GDM1 (cell line): ENCODE measurements around the gene EVA1A.

Experiments used
- DNase-seq: peaks from one replicate; lab custom pipeline; 2025; lab: John Stamatoyannopoulos, UW

The EVA1A gene

DNA sequence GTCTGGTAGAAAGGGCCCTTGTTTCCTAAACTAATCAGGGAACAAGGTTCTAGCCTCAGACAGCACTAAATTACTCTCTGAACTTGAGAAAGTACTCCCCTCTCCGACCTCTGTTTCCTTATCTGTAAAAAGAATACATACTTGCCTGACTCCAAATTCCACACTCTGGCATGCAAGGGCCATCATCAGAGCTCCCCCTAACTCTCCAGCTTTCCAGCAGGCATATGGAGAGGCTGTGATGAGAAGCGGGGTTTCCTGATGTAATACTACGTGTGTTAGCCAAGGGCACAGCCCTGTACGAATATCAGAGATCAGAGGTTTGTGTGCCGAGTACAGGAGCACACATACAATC, 1.8 kb upstream of the EVA1A start:
- DNase-seq, result no peak

GRCh38 chr2:75561566-75562512, 1.1 kb upstream of the EVA1A start:
- no peak for DNase-seq

DNA sequence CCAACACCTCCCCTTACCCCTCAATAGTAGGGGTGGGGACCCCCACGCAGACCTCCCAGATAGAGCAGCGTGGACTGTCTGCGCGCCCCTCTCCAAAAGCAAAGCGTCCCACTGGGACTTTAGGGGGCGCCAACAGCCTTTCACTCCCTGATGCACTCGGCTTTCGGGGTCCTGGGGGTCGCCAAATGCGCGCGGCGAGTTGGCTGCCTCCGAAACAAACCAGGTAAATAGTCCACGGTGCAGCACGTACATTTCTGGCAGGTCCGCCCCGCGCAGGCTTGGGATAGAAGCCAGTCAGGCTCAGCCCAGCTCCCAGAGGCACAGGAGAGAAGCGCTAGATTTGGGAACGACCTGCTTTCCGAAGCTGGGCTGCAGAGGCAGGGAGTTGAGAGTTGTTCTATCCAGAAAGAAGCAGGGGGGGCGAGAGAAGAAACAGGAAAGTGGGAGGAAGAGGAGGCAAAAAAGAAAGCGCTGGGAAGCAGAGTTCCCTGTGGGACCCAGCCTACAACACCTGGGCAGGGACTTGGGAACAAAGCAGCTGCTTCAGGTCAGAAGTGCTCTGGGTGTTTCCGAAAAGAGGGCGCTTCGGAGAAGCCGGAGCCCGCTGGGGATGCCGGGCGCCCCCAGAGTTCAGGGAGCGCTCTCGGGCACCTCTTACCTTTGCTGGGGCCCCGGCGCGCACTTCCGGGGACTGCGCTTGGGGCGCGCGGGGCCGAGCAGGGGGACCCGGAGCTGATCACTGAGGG, 544 bp downstream of the EVA1A start:
- DNase-seq, result no peak

DNA sequence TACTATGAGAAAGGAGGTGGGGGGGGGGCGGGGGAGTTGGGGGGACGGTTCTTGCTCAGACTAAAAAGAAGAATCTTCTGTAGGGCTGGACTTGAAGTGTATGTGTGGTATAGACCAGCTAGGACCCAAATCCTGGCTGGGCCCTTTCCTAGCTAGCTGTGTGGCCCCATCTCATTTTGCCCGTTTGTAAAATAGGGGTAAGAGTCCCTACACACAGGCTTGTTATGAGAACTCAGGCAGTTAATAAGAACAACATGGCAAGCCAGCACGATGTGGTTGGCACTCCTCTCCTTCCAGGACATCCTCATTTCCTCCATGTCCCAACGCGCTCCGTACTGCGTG, 1.1 kb downstream of the EVA1A start:
- no peak for DNase-seq

DNA sequence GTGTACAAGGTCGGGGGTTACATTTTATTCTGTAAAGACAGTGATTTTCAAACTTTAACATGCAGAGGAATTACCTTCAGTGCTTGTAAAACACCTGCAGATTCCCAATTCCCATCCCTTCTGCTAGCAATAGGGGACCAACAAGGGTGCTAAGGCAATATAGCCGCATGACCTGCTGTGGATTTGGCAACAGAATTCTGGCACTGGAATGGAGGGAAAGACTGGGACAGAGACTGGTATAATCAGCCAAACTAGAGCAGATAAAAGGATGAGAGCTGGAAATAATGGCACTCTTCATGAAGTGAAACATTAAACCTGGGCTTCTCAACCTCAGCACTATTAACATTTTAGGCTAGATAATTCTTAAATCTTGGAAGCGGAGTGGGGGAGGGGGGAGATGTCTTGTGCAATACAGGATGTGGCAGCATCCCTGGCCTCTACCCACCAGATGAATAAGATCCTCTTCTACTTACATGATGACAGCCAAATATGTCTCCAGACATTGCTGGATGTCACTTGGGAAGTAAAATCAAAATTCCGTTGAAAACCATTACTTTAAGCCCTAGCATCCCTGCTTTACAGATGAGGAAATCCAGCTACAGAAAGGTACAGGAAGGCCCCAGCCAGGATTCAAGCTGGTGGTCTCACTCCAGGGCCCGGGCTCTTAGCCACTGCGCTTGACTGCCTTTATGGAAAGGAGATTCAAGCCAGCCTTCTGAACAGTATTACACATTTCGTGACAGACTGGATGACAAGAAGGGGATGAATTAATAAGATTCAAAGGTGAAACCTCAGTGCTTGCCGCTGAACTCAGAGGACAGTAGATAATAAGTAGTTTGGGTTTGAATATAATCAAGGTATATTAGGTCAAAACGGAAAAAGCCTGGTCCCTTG, 1.7 kb downstream of the EVA1A start:
- no peak for DNase-seq

GRCh38 chr2:75558136-75558535, 2.6 kb downstream of the EVA1A start:
- DNase-seq, result no peak

DNA sequence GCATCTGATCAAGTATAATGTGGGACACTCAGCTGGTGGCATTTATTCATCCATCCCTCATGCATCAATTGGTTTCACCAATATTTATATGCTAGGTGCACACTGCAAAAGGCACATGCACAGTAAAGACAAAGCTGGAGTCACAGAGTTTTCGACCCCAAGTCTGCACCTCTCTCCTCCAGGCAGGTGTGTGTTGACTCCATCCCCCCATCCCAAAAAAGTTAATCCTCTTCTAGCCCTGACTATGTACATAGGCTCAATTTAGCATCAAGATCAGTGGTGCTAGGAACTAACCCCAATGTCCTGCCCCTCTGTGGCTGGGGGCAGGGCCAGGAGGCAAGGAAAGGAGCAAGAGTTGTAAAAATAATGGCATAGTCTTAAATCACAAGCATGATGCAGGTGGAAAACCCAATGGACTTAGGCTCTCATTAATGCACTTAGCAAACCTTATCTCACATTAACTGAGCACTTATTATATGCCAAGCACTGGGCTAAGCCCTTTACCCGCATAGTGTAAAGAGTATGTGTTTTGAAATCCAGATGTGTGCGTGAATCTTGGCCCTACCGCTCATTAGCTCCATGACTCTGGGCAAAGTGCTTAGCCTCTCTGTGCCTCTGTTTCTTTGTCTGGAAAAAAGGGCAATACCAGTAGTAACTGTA, 3.1 kb downstream of the EVA1A start:
- no peak for DNase-seq

DNA sequence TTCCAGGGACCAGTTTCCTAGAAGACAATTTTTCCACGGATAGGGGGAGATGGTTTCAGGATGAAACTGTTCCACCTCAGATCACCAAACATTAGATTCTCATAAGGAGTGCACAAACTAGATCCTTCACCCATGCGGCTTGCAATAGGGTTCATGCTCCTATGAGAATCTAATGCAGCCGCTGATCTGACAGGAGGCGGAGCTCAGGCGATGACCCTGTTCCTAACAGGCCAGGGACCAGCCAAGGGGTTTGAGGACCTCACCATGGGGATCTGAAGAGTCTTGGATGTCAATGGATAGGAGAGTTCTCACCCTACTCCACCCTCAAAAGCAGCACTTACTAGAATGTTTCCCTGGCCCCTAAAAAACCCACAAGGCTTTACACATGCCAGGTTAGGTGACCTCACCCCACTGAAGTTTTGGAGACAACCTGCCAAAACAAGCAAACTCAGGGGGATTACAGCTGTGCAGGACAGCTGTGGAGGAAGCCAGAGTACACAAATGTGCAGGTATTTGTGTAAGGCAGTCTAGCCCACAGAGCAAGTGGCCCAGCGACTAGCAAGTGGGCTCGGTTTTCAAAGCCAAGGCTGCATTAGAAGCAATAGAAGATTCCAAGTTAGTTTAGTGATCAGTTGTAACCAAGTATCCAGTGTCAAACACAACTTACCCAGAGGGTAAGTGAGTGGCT, 3.9 kb downstream of the EVA1A start:
- DNase-seq, result no peak

GRCh38 chr2:75555701-75556100, 5.0 kb downstream of the EVA1A start:
- DNase-seq, result no peak

DNA sequence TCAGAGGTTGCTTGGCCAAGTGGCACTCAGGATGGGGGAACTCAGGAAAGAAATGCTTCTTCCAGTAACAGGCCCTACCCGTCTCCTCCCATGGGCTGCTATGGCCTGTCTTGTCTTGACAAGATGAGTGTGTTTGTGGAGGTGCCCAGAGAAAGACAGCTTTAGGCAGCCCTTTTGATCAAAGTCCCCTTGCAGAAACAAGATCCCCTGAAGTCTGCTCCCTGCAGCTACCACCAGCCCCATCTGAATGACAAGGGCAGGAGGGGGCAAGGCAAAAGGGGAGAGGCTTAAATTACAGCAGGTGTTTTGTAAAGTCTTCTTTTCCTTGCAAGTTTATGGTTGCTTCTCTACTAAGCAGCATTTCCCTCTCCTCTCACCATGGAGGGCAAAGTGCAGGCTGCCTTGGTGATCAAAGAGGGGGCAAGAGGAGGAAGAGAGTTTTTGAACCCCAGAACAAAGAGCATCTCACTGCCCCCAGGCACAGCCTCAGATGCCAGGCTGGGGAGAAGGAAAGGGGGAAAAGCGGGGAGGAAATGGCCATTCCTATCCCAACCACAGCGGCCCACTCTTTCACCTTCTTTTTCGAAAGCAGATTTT, 6.7 kb downstream of the EVA1A start:
- no peak for DNase-seq

GRCh38 chr2:75552222-75552621, 8.5 kb downstream of the EVA1A start:
- DNase-seq, result no peak

DNA sequence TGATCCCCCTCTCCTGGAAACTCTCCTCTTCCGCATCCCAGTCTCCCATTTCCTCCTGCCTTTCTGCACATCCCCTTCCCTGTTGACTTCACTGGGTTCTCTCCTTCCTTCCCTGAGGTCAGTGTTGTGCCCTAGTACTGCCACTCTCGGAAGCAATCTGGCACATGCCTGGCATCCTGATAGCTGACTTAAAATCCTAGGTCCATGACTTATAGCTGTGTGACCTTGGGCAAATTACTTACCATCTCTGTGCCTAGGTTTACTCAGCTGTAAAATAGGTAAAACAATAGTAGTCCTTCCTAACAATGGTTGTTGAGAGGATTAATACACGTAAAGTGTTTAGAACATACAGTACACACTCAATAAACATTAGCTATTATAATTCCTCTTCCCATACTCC, 9.3 kb downstream of the EVA1A start:
- DNase-seq, result no peak

- no peak for DNase-seq
These were observed 11.1 kb downstream of the EVA1A start for GRCh38 chr2:75549401-75550253.

DNA sequence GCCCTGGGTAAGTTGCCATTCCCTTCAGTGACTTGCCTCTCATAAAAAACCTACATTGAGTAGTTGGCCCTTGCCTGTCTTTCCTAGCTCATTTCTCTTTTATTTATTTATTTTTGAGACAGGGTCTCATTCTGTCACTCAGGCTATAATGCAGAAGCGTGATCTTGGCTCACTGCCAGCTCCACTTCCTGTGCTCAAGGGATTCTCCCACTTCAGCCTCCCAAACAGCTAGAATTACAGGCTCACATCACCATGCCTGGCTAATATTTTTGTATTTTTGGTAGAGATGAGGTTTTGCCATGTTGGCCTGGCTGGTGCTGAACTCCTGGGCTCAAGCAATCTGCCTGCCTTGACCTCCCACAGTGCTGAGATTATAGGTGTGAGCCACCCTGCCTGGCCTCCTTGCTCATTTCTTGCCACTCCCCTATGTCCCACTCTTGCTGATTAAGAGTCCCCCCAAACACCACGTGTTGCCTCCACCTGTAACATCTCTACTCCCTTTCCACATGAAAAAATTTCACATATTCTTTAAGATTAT, 12.6 kb downstream of the EVA1A start:
- no peak for DNase-seq

- DNase-seq, result no peak
These were observed 13.2 kb downstream of the EVA1A start for GRCh38 chr2:75547345-75548035.

- no peak for DNase-seq
These were observed 14.8 kb downstream of the EVA1A start for GRCh38 chr2:75545922-75546321.

DNA sequence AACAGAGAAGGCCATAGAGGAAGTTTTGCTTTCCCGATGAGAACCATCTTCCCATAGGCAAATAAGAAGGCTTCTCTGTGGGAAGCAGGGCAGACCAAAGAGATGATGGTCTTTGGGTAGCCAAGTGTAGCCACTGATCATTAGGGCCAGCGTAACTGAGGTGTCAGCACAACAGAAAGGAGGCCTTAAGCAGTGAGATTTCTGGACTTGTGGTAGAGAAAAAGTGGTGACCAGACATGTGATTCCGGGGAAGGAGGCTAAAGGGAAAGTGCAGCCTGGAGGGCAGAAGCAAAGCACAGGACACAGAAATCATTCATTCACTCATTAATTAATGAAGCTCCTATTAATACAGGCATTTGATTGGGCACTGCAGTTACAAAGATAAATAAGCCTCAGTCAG, 15.4 kb downstream of the EVA1A start:
- no peak for DNase-seq

DNA sequence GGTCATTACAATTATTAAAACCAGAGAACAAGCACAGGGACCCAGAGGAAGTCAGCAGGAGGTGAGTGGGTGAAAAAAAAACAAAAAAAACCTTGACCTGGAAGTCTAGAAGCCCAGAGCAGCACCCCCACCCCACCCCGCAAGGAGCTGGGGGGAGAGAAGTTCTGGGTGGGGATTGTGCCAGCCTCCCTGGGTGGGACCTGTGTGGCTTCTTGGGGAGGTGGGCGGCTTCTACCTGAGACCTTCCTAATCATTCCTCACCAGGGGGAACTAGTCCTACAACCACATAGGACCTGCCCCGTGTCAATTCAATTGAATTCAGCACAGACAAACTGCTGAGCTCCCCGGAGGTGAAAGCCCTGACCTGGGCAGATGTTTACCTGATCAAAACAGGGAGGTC, 17.3 kb downstream of the EVA1A start:
- no peak for DNase-seq

DNA sequence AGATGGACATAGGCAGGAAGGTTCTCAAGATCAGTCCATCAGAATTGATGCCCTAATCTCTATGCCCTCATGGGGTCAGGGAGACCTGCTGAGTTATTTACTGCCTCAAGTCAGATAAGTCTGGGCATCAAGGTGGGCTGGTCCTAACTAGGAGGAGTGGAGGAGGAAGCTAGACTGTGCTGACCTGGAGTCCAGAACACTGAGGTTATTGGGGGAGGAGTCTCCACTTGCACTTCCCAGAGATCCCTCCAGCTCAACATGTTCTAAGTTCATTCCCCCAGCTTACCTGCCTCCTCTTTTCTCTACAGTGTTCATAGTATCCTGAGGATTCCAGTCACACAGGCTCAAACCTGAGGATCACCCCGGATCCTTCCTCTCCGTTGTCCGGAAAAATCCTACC, 19.3 kb downstream of the EVA1A start:
- DNase-seq, result no peak
